ENCODE data around the gene SLC20A1. TPM values are rescaled to one million over a fixed set of nuclear protein-coding genes. Genes with fewer than 3 reads are reported as not detected.
A peak's percentile ranks its signal among the peaks of the same experiment; 100 is the strongest.

Gene SLC20A1
- total RNA-seq, 2 experiments from 2014 or later = 52.7 to 52.8 TPM

GRCh38 chr2:112618383-112618782 is 27.4 kb upstream of the SLC20A1 start:
- no peaks in the 10 kb centered on the region for H3K27me3 Mint-ChIP-seq
- no peaks in the 10 kb centered on the region for H3K9me3 Mint-ChIP-seq
- no peak overlapping the region for H3K27ac Mint-ChIP-seq
- H3K4me3 Mint-ChIP-seq = no peak overlapping the region
- intact Hi-C loops (cut with micrococcal nuclease) = no loop called here
- no peaks in the 10 kb centered on the region for H3K36me3 Mint-ChIP-seq (ENCODE audit: low read depth)
- no peaks in the 10 kb centered on the region for H3K4me1 Mint-ChIP-seq (ENCODE audit: low read depth)
- TF ChIP-seq CTCF (IDR thresholded peaks at IDR 0.05) = no peak
- ATAC-seq = no peak
- CTCF ChIA-PET = interaction anchor here (1.2 kb wide), 1 partner anchor 109 kb away, joined by 7 read pairs; no protein-coding TSS in a partner anchor
- DNase-seq = no peak
- POLR2A ChIA-PET = no interaction called here

- no peaks in the 10 kb centered on the region for H3K9me3 Mint-ChIP-seq
- POLR2A ChIA-PET = no interaction called here
- H3K27ac Mint-ChIP-seq = no peak overlapping the region
- no peak for ATAC-seq
- H3K4me3 Mint-ChIP-seq = no peak overlapping the region
- TF ChIP-seq CTCF (IDR thresholded peaks at IDR 0.05) = no peak
- H3K27me3 Mint-ChIP-seq = no peaks in the 10 kb centered on the region
- CTCF ChIA-PET = interaction anchor here (10.3 to 15.4 kb wide), 3 partner anchors 23 to 105 kb away, joined by 81 to 291 read pairs (median 192); no protein-coding TSS in a partner anchor
- DNase-seq = no peak
- intact Hi-C loops (cut with micrococcal nuclease) = no loop called here
- H3K36me3 Mint-ChIP-seq (ENCODE audit: low read depth) = no peaks in the 10 kb centered on the region
- peaks cover 19% of the 10 kb centered on the region for H3K4me1 Mint-ChIP-seq (ENCODE audit: low read depth)
These were observed 23.8 kb upstream of the SLC20A1 start for GRCh38 chr2:112621790-112622527.

GRCh38 chr2:112622528-112622849 is 23.2 kb upstream of the SLC20A1 start:
- DNase-seq = no peak
- ChIA-PET POLR2A (no interaction called here), CTCF (interaction anchor here (10.3 to 15.4 kb wide), 3 partner anchors 23 to 104 kb away, joined by 81 to 291 read pairs (median 192); no protein-coding TSS in a partner anchor)
- no peaks in the 10 kb centered on the region for H3K36me3 Mint-ChIP-seq (ENCODE audit: low read depth)
- peaks cover 25% of the 10 kb centered on the region for H3K4me1 Mint-ChIP-seq (ENCODE audit: low read depth)
- H3K27ac Mint-ChIP-seq = no peak overlapping the region
- no peaks in the 10 kb centered on the region for H3K9me3 Mint-ChIP-seq
- no peaks in the 10 kb centered on the region for H3K27me3 Mint-ChIP-seq
- ATAC-seq = no peak
- no peak overlapping the region for H3K4me3 Mint-ChIP-seq
- intact Hi-C loops (cut with micrococcal nuclease) = no loop called here
- no peak for TF ChIP-seq CTCF (IDR thresholded peaks at IDR 0.05)

- intact Hi-C loops (cut with micrococcal nuclease) = loop anchor here (1.0 kb wide), 1 partner anchor 99 kb away; no protein-coding TSS in a partner anchor
- H3K27ac Mint-ChIP-seq = no peak overlapping the region
These were observed 21.6 kb upstream of the SLC20A1 start for GRCh38 chr2:112623913-112624777.

More at GRCh38 chr2:112623913-112624777, 21.6 kb upstream of the SLC20A1 start:
- Mint-ChIP-seq H3K36me3 (ENCODE audit: low read depth) (no peaks in the 10 kb centered on the region), H3K4me3 (no peak overlapping the region), H3K27me3 (peaks cover 6% of the 10 kb centered on the region), H3K4me1 (ENCODE audit: low read depth) (peaks cover 33% of the 10 kb centered on the region), H3K9me3 (no peaks in the 10 kb centered on the region)
- POLR2A ChIA-PET = interaction anchor here (1.0 to 5.4 kb wide), 4 partner anchors 22 to 38 kb away, joined by 3 to 38 read pairs (median 4); partner anchors contain the start of gene SLC20A1
- no peak for TF ChIP-seq CTCF (IDR thresholded peaks at IDR 0.05)
- ATAC-seq (peak; percentile 92), DNase-seq (peak; percentile 88)
- CTCF ChIA-PET = interaction anchor here (0.8 to 15.4 kb wide), 14 partner anchors 9 to 318 kb away, joined by 3 to 291 read pairs (median 6); partner anchors contain the start of gene SLC20A1
